Left lung (tissue), 10 donors: ENCODE measurements around the gene PRDM5. TPM values are rescaled to one million over a fixed set of nuclear protein-coding genes. Genes with fewer than 3 reads are reported as not detected.

Experiments used
- ATAC-seq: fragments of 200-7000 bp; cut with Tn5 transposase; one replicate; pipeline ENCODE4 v1.9.1; 2020; ENCODE audit warnings: moderate library complexity
- DNase-seq, 4 donors: peaks; one replicate each; pipeline ENCODE4 v3.0.0-alpha.2; 2013 to 2020
- H3K27ac ChIP-seq, 2 donors: fragments of 200-600 bp; sonication (generic) in 1 of 2; one replicate each; pipeline versions ENCODE4 v1.5.0 to v1.8.0; 2020 to 2021
- H3K27me3 ChIP-seq, 2 donors: fragments of 200-600 bp; sonication (generic) in 1 of 2; one replicate each; pipeline versions ENCODE4 v1.5.0 to v1.8.0; 2020 to 2021
- H3K36me3 ChIP-seq, 2 donors: fragments of 200-600 bp; sonication (generic) in 1 of 2; one replicate each; pipeline versions ENCODE4 v1.5.0 to v1.8.0; 2020 to 2021
- H3K4me1 ChIP-seq, 2 donors: fragments of 200-600 bp; one replicate each; pipeline ENCODE4 v1.8.0; 2021
- H3K4me3 ChIP-seq, 2 donors: fragments of 200-600 bp; sonication (generic) in 1 of 2; one replicate each; pipeline versions ENCODE4 v1.5.0 to v1.8.0; 2020 to 2021; ENCODE audit warnings: mild to moderate bottlenecking in 1 of 2
- H3K9me3 ChIP-seq, 2 donors: fragments of 200-600 bp; sonication (generic) in 1 of 2; one replicate each; pipeline versions ENCODE4 v1.5.0 to v1.8.0; 2020 to 2021
- CTCF ChIP-seq, 2 donors: fragments of 200-600 bp; sonication (generic) in 1 of 2; IDR thresholded peaks; one replicate each; pipeline versions ENCODE4 v1.5.0 to v1.8.0; 2021; ENCODE audit warnings: antibody characterized with exemption in 2 of 2
- intact Hi-C, 2 donors: fragments of 100-400 bp; cut with DNase I; formaldehyde crosslinking; loops; one replicate each; pipeline versions ENCODE4 v1.11.2 to v1.14.2; 2022
- polyA plus RNA-seq, 6 donors: library from polyadenylated mRNA; unstranded; fragments of 120-200 nt; gene quantifications; one replicate each; pipeline ENCODE4 v1.2.1, GENCODE V29; 2013; ENCODE audit not compliant: insufficient read length in 6 of 6
- total RNA-seq, 2 donors: library from RNA; stranded (reverse); fragmentation: NEBNext Ultra II Directional; extraction: Animal tissue kit (Norgen Biotek cat#: 25700); gene quantifications; one replicate each; pipeline ENCODE4 v1.2.1, GENCODE V29; 2021
- donor health status: DM: no; HTN: yes; CAD: no.
- donor health status: DM: no; HTN: no; CAD: no.

PRDM5 gene
- total and polyA plus RNA-seq, 8 donors, result 12.1 to 35.1 (median 30.3) TPM

GRCh38 chr4:120939693-120940092, 17.2 kb upstream of the PRDM5 start:
- no peak for ATAC-seq
- H3K27ac ChIP-seq, result no peak overlapping the region
- DNase-seq, result no peak
- H3K36me3 ChIP-seq, result no peaks in the 10 kb centered on the region
- no peaks in the 10 kb centered on the region for H3K27me3 ChIP-seq
- no peak overlapping the region for H3K4me3 ChIP-seq
- H3K9me3 ChIP-seq, result no peaks in the 10 kb centered on the region
- TF ChIP-seq CTCF (IDR thresholded peaks at IDR 0.05), result no peak
- intact Hi-C loops, result no loop called here
- no peaks in the 10 kb centered on the region for H3K4me1 ChIP-seq

- Histone ChIP-seq H3K27ac (no peak overlapping the region), H3K9me3 (no peaks in the 10 kb centered on the region), H3K36me3 (no peaks in the 10 kb centered on the region), H3K4me3 (no peak overlapping the region), H3K4me1 (no peaks in the 10 kb centered on the region), H3K27me3 (no peaks in the 10 kb centered on the region)
- no peak for TF ChIP-seq CTCF (IDR thresholded peaks at IDR 0.05)
- no peak for DNase-seq
- intact Hi-C loops, result loop anchor here in 1 of 2 donors (10.0 kb wide), 1 partner anchor 205 kb away; no protein-coding TSS in a partner anchor
- no peak for ATAC-seq
Observed at GRCh38 chr4:120929847-120930246, 7.3 kb upstream of the PRDM5 start.

GRCh38 chr4:120927801-120928409, 5.4 kb upstream of the PRDM5 start:
- intact Hi-C loops, result loop anchor here in 1 of 2 donors (10.0 kb wide), 1 partner anchor 203 kb away; no protein-coding TSS in a partner anchor
- no peak for TF ChIP-seq CTCF (IDR thresholded peaks at IDR 0.05)

GRCh38 chr4:120926358-120927025, 4.0 kb upstream of the PRDM5 start:
- H3K4me1 ChIP-seq, result peaks cover 0 to 14% of the 10 kb centered on the region in 2 donors
- DNase-seq (no peak), ATAC-seq (no peak)
- no peak overlapping the region for H3K4me3 ChIP-seq
- peaks cover 0 to 31% of the 10 kb centered on the region in 2 donors for H3K27me3 ChIP-seq
- no peaks in the 10 kb centered on the region for H3K9me3 ChIP-seq
- H3K36me3 ChIP-seq, result no peaks in the 10 kb centered on the region
- no peak overlapping the region for H3K27ac ChIP-seq
- intact Hi-C loops, result loop anchor here in 1 of 2 donors (10.0 kb wide), 1 partner anchor 202 kb away; no protein-coding TSS in a partner anchor
- no peak for TF ChIP-seq CTCF (IDR thresholded peaks at IDR 0.05)

More at GRCh38 chr4:120927801-120928409, 5.4 kb upstream of the PRDM5 start:
- H3K36me3 ChIP-seq, result no peaks in the 10 kb centered on the region
- no peak overlapping the region for H3K4me3 ChIP-seq
- H3K27ac ChIP-seq, result no peak overlapping the region
- H3K4me1 ChIP-seq, result peaks cover 0 to 5% of the 10 kb centered on the region in 2 donors
- DNase-seq (no peak), ATAC-seq (no peak)
- no peaks in the 10 kb centered on the region for H3K9me3 ChIP-seq
- peaks cover 0 to 16% of the 10 kb centered on the region in 2 donors for H3K27me3 ChIP-seq

- Histone ChIP-seq H3K4me1 (peaks cover 0 to 29% of the 10 kb centered on the region in 2 donors), H3K27ac (no peak overlapping the region), H3K4me3 (no peak overlapping the region), H3K27me3 (peaks cover 0 to 38% of the 10 kb centered on the region in 2 donors), H3K9me3 (no peaks in the 10 kb centered on the region), H3K36me3 (no peaks in the 10 kb centered on the region)
- intact Hi-C loops, result loop anchor here in 1 of 2 donors (10.0 kb wide), 1 partner anchor 200 kb away; no protein-coding TSS in a partner anchor
- DNase-seq (no peak), ATAC-seq (no peak)
- TF ChIP-seq CTCF (IDR thresholded peaks at IDR 0.05), result no peak
Observed at GRCh38 chr4:120924931-120925330, 2.4 kb upstream of the PRDM5 start.
